K562 (cell line): ENCODE data around the gene ORAI3. TPM values are rescaled to one million over a fixed set of nuclear protein-coding genes. Genes with fewer than 3 reads are reported as not detected.

Experiments used
- CBFA2T2 ChIP-seq: fragments of 450-650 bp; conservative IDR thresholded peaks from 2 replicates; pipeline ENCODE4 v1.6.1; 2017; ENCODE audit warnings: mild to moderate bottlenecking
- GABPA ChIP-seq: fragments of 200-800 bp; sonication (Bioruptor generic); conservative IDR thresholded peaks from 2 replicates; pipeline ENCODE4 v1.6.1; 2016; ENCODE audit warnings: low read depth, missing genetic modification characterization, missing compliant biosample characterization
- KLF1 ChIP-seq: fragments of 450-650 bp; IDR thresholded peaks from 2 replicates; pipeline ENCODE4 v1.6.1; 2016; ENCODE audit warnings: missing genetic modification characterization, missing compliant biosample characterization
- L3MBTL2 ChIP-seq: fragments of 450-650 bp; IDR thresholded peaks from 2 replicates; pipeline ENCODE4 v1.6.1; 2016; ENCODE audit warnings: mild to moderate bottlenecking, moderate library complexity
- MAFF ChIP-seq: IDR thresholded peaks from 2 replicates; pipeline ENCODE4 v1.6.1; 2012; ENCODE audit warnings: low read length, improper control_type of control experiment
- SMAD1 ChIP-seq: fragments of 150-350 bp; IDR thresholded peaks from 2 replicates; pipeline ENCODE4 v1.6.1; 2014; ENCODE audit warnings: low read length, low read depth; ENCODE audit not compliant: partially characterized antibody
- SMARCC2 ChIP-seq: fragments of 450-650 bp; IDR thresholded peaks from 2 replicates; pipeline ENCODE4 v1.6.1; 2017; ENCODE audit warnings: antibody characterized with exemption, moderate library complexity, mild to moderate bottlenecking, low read depth
- SMARCE1 ChIP-seq: fragments of 450-650 bp; IDR thresholded peaks from 2 replicates; pipeline ENCODE4 v1.7.1; 2016; ENCODE audit warnings: mild to moderate bottlenecking
- TAL1 ChIP-seq: fragments of 450-650 bp; IDR thresholded peaks from 2 replicates; pipeline ENCODE4 v1.6.1; 2016; ENCODE audit warnings: mild to moderate bottlenecking
- ZNF76 ChIP-seq: fragments of 250-450 bp; sonication (Bioruptor Pico); IDR thresholded peaks from 2 replicates; pipeline ENCODE4 v1.4.0; 2020; ENCODE audit warnings: mild to moderate bottlenecking, moderate library complexity, borderline replicate concordance
- polyA plus RNA-seq, 8 experiments: library from polyadenylated mRNA; depleted of rRNA in 4 of 8; stranded (reverse) in 5 of 8; unstranded in 3 of 8; fragments of >200 nt; fragmentation: Nextera tagmentation in 2 of 8; fragmentation: Illumina TruSeq in 1 of 8; extraction: Ambion mirVana in 2 of 8; extraction: Trizol in 1 of 8; gene quantifications; 2 replicates each; pipeline versions ENCODE4 v1.2.1 to v1.2.3, GENCODE V29; 2011 to 2014; ENCODE audit warnings: inconsistent platforms in 1 of 8, missing spikeins in 1 of 8
- total RNA-seq, 7 experiments: library from RNA; depleted of rRNA in 6 of 7; stranded (reverse); fragments of >200 nt in 6 of 7; fragmentation: Illumina TruSeq in 2 of 7; extraction: Trizol in 2 of 7; gene quantifications; 2 replicates each; pipeline versions ENCODE4 v1.2.1 to v1.2.3, GENCODE V29; 2011 to 2021; ENCODE audit warnings: low replicate concordance in 1 of 7
- TF ChIP-seq, protein P1 (sequence below): fragments of 200-600 bp; sonication (generic); IDR thresholded peaks from one replicate; pipeline ENCODE4 v1.6.1; 2012; ENCODE audit warnings: mild to moderate bottlenecking, low read depth, low read length, inconsistent platforms

ORAI3 gene
- total and polyA plus RNA-seq, 9 of the 15 experiments (the other 6 are each of a cell fraction or from before 2014, with no cell fraction given), result 4.9 to 23.3 (median 14.1) TPM

DNA sequence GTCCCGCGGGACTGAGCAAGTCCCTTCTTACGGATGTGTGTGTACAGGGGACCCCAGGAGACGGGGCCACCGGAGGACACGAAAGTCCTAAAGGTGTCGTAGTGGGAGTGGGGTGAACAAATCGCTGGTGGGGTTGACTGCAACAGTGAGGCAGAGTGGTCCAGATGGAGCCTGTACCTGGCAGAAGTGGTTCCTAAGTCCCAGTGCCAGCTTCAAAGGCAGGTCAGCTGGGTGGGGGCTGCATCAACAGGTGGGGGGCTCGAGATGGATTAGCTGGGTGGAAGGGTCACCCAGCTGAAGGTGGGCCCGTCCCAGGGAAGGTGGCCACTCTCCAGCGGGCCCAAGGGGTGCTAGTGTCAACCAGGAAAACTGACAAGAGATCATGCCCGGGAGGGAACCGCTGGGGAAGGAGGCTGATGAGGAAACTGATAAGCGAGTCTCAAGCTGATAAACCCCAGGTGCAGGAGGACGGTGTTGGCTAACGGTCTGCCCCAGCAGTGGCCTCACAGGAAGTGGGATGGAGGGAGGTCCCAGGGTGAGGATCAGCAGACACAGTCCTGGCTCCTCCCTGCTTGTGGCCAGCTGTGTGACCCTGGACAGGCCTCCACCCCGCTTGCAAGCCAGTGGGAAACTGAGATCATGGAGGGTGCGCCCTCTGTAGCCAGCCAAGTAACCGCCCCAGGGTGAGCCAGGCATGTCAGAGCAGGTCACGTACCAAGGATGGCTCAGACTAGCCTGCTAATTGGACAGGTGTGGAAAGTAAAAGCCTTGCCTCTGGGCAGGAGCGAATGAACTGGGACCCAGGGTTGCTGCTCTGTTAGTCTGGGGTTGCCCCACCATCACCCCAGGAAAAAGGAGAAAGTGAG lies 1.0 kb downstream of the ORAI3 start (continued):
- TF ChIP-seq KLF1 (tag) (no peak), SMARCE1 (peak; percentile 80), GABPA (tag) (peak; percentile 81), SMARCC2 (peak; percentile 49; the same call in 1 of the 2 replicates), SMAD1 (peak; percentile 5), TAL1 (peak; percentile 46; the same call in 1 of the 2 replicates), MAFF (no peak), L3MBTL2 (peak; percentile 65; the same call in 1 of the 2 replicates), CBFA2T2 (peak; percentile 75), ZNF76 (no peak; the same call in 1 of the 2 replicates)
- TF ChIP-seq, protein P1, sequence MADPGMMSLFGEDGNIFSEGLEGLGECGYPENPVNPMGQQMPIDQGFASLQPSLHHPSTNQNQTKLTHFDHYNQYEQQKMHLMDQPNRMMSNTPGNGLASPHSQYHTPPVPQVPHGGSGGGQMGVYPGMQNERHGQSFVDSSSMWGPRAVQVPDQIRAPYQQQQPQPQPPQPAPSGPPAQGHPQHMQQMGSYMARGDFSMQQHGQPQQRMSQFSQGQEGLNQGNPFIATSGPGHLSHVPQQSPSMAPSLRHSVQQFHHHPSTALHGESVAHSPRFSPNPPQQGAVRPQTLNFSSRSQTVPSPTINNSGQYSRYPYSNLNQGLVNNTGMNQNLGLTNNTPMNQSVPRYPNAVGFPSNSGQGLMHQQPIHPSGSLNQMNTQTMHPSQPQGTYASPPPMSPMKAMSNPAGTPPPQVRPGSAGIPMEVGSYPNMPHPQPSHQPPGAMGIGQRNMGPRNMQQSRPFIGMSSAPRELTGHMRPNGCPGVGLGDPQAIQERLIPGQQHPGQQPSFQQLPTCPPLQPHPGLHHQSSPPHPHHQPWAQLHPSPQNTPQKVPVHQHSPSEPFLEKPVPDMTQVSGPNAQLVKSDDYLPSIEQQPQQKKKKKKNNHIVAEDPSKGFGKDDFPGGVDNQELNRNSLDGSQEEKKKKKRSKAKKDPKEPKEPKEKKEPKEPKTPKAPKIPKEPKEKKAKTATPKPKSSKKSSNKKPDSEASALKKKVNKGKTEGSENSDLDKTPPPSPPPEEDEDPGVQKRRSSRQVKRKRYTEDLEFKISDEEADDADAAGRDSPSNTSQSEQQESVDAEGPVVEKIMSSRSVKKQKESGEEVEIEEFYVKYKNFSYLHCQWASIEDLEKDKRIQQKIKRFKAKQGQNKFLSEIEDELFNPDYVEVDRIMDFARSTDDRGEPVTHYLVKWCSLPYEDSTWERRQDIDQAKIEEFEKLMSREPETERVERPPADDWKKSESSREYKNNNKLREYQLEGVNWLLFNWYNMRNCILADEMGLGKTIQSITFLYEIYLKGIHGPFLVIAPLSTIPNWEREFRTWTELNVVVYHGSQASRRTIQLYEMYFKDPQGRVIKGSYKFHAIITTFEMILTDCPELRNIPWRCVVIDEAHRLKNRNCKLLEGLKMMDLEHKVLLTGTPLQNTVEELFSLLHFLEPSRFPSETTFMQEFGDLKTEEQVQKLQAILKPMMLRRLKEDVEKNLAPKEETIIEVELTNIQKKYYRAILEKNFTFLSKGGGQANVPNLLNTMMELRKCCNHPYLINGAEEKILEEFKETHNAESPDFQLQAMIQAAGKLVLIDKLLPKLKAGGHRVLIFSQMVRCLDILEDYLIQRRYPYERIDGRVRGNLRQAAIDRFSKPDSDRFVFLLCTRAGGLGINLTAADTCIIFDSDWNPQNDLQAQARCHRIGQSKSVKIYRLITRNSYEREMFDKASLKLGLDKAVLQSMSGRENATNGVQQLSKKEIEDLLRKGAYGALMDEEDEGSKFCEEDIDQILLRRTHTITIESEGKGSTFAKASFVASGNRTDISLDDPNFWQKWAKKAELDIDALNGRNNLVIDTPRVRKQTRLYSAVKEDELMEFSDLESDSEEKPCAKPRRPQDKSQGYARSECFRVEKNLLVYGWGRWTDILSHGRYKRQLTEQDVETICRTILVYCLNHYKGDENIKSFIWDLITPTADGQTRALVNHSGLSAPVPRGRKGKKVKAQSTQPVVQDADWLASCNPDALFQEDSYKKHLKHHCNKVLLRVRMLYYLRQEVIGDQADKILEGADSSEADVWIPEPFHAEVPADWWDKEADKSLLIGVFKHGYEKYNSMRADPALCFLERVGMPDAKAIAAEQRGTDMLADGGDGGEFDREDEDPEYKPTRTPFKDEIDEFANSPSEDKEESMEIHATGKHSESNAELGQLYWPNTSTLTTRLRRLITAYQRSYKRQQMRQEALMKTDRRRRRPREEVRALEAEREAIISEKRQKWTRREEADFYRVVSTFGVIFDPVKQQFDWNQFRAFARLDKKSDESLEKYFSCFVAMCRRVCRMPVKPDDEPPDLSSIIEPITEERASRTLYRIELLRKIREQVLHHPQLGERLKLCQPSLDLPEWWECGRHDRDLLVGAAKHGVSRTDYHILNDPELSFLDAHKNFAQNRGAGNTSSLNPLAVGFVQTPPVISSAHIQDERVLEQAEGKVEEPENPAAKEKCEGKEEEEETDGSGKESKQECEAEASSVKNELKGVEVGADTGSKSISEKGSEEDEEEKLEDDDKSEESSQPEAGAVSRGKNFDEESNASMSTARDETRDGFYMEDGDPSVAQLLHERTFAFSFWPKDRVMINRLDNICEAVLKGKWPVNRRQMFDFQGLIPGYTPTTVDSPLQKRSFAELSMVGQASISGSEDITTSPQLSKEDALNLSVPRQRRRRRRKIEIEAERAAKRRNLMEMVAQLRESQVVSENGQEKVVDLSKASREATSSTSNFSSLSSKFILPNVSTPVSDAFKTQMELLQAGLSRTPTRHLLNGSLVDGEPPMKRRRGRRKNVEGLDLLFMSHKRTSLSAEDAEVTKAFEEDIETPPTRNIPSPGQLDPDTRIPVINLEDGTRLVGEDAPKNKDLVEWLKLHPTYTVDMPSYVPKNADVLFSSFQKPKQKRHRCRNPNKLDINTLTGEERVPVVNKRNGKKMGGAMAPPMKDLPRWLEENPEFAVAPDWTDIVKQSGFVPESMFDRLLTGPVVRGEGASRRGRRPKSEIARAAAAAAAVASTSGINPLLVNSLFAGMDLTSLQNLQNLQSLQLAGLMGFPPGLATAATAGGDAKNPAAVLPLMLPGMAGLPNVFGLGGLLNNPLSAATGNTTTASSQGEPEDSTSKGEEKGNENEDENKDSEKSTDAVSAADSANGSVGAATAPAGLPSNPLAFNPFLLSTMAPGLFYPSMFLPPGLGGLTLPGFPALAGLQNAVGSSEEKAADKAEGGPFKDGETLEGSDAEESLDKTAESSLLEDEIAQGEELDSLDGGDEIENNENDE, result no peak
